SK-N-SH (cell line): ENCODE results near the gene ARHGAP40. TPM values are rescaled to one million over a fixed set of nuclear protein-coding genes. Genes with fewer than 3 reads are reported as not detected.

ENCODE experiments used
- CTCF ChIA-PET: fragments of 300-600, 350-600 bp; formaldehyde crosslinking; extraction: SDS; loops from one replicate; lab custom pipeline; 2021; lab: Yijun Ruan, JAX
- POLR2A ChIA-PET: fragments of 350-600 bp; sonication (Branson Sonifier 250); formaldehyde crosslinking; extraction: SDS; loops from one replicate; lab custom pipeline; 2020; ENCODE audit warnings: antibody characterized with exemption, inconsistent platforms; lab: Yijun Ruan, JAX
- DNase-seq: peaks from one replicate; pipeline ENCODE4 v3.0.0; 2012
- H2AFZ ChIP-seq: fragments of 200-600 bp; sonication (generic); 2 replicates; pipeline ENCODE4 v1.8.1; 2016; ENCODE audit warnings: antibody characterized with exemption, mild to moderate bottlenecking, low read depth
- H3F3A ChIP-seq: fragments of 200-600 bp; sonication (generic); replicated peaks from 2 replicates; pipeline ENCODE3; 2016; ENCODE audit warnings: antibody characterized with exemption, mild to moderate bottlenecking; ENCODE audit not compliant: insufficient read depth
- H3K27ac ChIP-seq, 2 experiments: fragments of 200-500 bp in 1 of 2; fragments of 200-600 bp in 1 of 2; sonication (Bioruptor generic) in 1 of 2; sonication (generic), shearing (Covaris generic) in 1 of 2; 2 replicates each; pipeline versions ENCODE4 v1.5.1 to v1.6.1; 2014 to 2016; ENCODE audit warnings: low read depth in 2 of 2, inconsistent platforms in 1 of 2, low read length in 1 of 2, mild to moderate bottlenecking in 1 of 2, mixed read lengths in 1 of 2
- H3K27me3 ChIP-seq: fragments of 200-600 bp; sonication (generic), shearing (Covaris generic); 2 replicates; pipeline ENCODE4 v1.6.1; 2016; ENCODE audit warnings: mixed run types; ENCODE audit not compliant: insufficient read depth
- H3K36me3 ChIP-seq, 2 experiments: fragments of 200-500 bp in 1 of 2; fragments of 200-600 bp in 1 of 2; sonication (Bioruptor generic) in 1 of 2; sonication (generic) in 1 of 2; replicated peaks in 1 of 2; 2 replicates each; pipeline versions ENCODE3 to v1.5.1; 2014 to 2016; ENCODE audit warnings: low read length in 1 of 2, mild to moderate bottlenecking in 1 of 2; ENCODE audit not compliant: insufficient read depth in 2 of 2, control insufficient read depth in 1 of 2
- H3K4me1 ChIP-seq, 2 experiments: fragments of 200-500 bp in 1 of 2; fragments of 200-600 bp in 1 of 2; sonication (Bioruptor generic) in 1 of 2; sonication (generic), shearing (Covaris generic) in 1 of 2; 2 replicates each; pipeline versions ENCODE4 v1.5.1 to v1.6.1; 2014 to 2016; ENCODE audit warnings: low read depth in 1 of 2, low read length in 1 of 2, mixed run types in 1 of 2; ENCODE audit not compliant: insufficient read depth in 2 of 2, control insufficient read depth in 1 of 2
- H3K4me2 ChIP-seq: fragments of 200-600 bp; sonication (generic), shearing (Covaris generic); 2 replicates; pipeline ENCODE4 v1.6.1; 2017; ENCODE audit warnings: mixed run types
- H3K4me3 ChIP-seq, 2 experiments: fragments of 200-500 bp in 1 of 2; fragments of 200-600 bp in 1 of 2; sonication (Bioruptor generic) in 1 of 2; sonication (generic), shearing (Covaris generic) in 1 of 2; 2 replicates each; pipeline versions ENCODE4 v1.5.1 to v1.8.1; 2014 to 2016; ENCODE audit warnings: low read depth in 2 of 2, inconsistent platforms in 1 of 2, low read length in 1 of 2, mild to moderate bottlenecking in 1 of 2, mixed read lengths in 1 of 2, moderate library complexity in 1 of 2
- H3K79me2 ChIP-seq: fragments of 200-600 bp; sonication (generic); 2 replicates; pipeline ENCODE4 v1.8.1; 2017; ENCODE audit warnings: mild to moderate bottlenecking; ENCODE audit not compliant: insufficient read depth
- H3K9ac ChIP-seq: fragments of 200-600 bp; sonication (generic); 2 replicates; pipeline ENCODE4 v1.6.1; 2017; ENCODE audit warnings: mixed run types
- H3K9me2 ChIP-seq: fragments of 200-600 bp; sonication (generic); 2 replicates; pipeline ENCODE4 v1.6.1; 2017; ENCODE audit warnings: mixed run types
- H3K9me3 ChIP-seq: fragments of 200-600 bp; sonication (generic); 2 replicates; pipeline ENCODE4 v1.6.1; 2017; ENCODE audit warnings: mixed run types, mild to moderate bottlenecking, moderate library complexity
- H4K20me1 ChIP-seq: fragments of 200-600 bp; sonication (generic); 2 replicates; pipeline ENCODE4 v1.6.1; 2017; ENCODE audit warnings: mild to moderate bottlenecking, mixed run types; ENCODE audit not compliant: insufficient read depth
- EP300 ChIP-seq, 2 experiments: IDR thresholded peaks; 2 replicates each; pipeline versions ENCODE4 v1.4.0 to v1.6.1; 2012; ENCODE audit warnings: borderline replicate concordance in 1 of 2, low read depth in 1 of 2, low read length in 1 of 2
- EZH2phosphoT487 ChIP-seq: fragments of 200-600 bp; sonication (generic); IDR thresholded peaks from 2 replicates; pipeline ENCODE4 v1.6.1; 2017; ENCODE audit warnings: low read depth, mixed run types, mild to moderate bottlenecking, antibody characterized with exemption, moderate library complexity, borderline replicate concordance
- FOSL2 ChIP-seq: IDR thresholded peaks from 2 replicates; pipeline ENCODE4 v1.4.0; 2012; ENCODE audit warnings: low read depth, mild to moderate bottlenecking, moderate library complexity, borderline replicate concordance
- FOXM1 ChIP-seq: IDR thresholded peaks from 2 replicates; pipeline ENCODE4 v1.4.0; 2012; ENCODE audit warnings: low read depth, mild to moderate bottlenecking
- JUND ChIP-seq: IDR thresholded peaks from 2 replicates; pipeline ENCODE4 v1.4.0; 2012
- MEF2A ChIP-seq: IDR thresholded peaks from 2 replicates; pipeline ENCODE4 v1.4.0; 2012; ENCODE audit warnings: low read depth, borderline replicate concordance
- MXI1 ChIP-seq: IDR thresholded peaks from 2 replicates; pipeline ENCODE4 v1.6.1; 2012; ENCODE audit warnings: mild to moderate bottlenecking, low read depth, low read length, improper control_type of control experiment
- NRF1 ChIP-seq: IDR thresholded peaks from 2 replicates; pipeline ENCODE4 v1.6.1; 2012; ENCODE audit warnings: low read depth, mild to moderate bottlenecking, low read length
- RFX5 ChIP-seq: IDR thresholded peaks from 2 replicates; pipeline ENCODE4 v1.6.1; 2012; ENCODE audit warnings: mild to moderate bottlenecking, improper control_type of control experiment, low read length
- RXRA ChIP-seq: IDR thresholded peaks from 2 replicates; pipeline ENCODE4 v1.4.0; 2012; ENCODE audit warnings: low read depth, mild to moderate bottlenecking, borderline replicate concordance
- SIN3A ChIP-seq: IDR thresholded peaks from 2 replicates; pipeline ENCODE4 v1.6.1; 2012; ENCODE audit warnings: low read depth, mild to moderate bottlenecking, low read length, moderate library complexity, borderline replicate concordance
- SMC3 ChIP-seq: IDR thresholded peaks from 2 replicates; pipeline ENCODE4 v1.6.1; 2012; ENCODE audit warnings: low read depth, low read length, improper control_type of control experiment
- TAF1 ChIP-seq: IDR thresholded peaks from 2 replicates; pipeline ENCODE4 v1.6.1; 2012; ENCODE audit warnings: low read depth, mild to moderate bottlenecking, low read length, moderate library complexity, borderline replicate concordance
- TCF12 ChIP-seq: IDR thresholded peaks from 2 replicates; pipeline ENCODE4 v1.4.0; 2012
- USF1 ChIP-seq: IDR thresholded peaks from 2 replicates; pipeline ENCODE4 v1.4.0; 2012; ENCODE audit warnings: low read depth, borderline replicate concordance
- YY1 ChIP-seq: IDR thresholded peaks from 2 replicates; pipeline ENCODE4 v1.4.0; 2012; ENCODE audit warnings: low read depth, mild to moderate bottlenecking
- ZBTB33 ChIP-seq: IDR thresholded peaks from 2 replicates; pipeline ENCODE4 v1.4.0; 2012; ENCODE audit warnings: low read depth, borderline replicate concordance
- WGBS: methylation state at CpG from one replicate; pipeline ENCODE4 v1.1.6; 2017; ENCODE audit warnings: low lambda C conversion rate; 5-methylcytosine and 5-hydroxymethylcytosine counted together
- polyA plus RNA-seq, 3 experiments: library from polyadenylated mRNA; depleted of rRNA; stranded (reverse); fragments of >200 nt; gene quantifications; 2 replicates each; pipeline ENCODE4 v1.2.3, GENCODE V29; 2012

ARHGAP40 gene
- polyA plus RNA-seq, 1 of the 3 experiments (the other 2 are of a cell fraction): 0.02 TPM

DNA sequence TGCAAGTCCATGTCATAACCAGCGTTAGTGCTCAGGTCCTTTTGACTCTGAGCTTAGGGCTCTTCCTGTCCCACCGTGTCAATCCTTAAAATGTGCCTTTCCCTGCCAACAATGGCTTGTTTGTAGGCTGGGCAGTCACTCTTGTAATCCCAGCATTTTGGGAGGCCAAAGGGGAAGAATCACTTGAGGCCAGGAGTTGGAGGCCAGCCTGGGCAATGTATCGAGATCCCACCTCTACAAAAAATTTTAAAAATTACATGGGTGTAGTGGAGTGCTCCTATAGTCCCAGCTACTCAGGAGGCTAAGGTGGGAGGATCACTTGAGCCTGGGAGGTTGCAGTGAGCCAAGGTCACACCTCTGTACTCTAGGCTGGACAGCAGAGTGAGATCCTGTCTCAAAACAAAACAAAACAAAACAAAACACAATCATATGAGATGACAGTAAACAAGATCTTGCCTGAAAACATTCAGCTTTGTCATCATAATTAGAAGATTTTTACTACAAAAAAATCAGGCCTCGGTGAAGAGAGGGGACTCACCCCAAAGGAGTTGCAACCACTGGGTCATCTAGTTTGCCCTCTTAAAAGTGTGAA lies 70.2 kb downstream of the ARHGAP40 start:
- no peak overlapping the region for H3K9ac ChIP-seq
- H3F3A ChIP-seq: no peaks in the 10 kb centered on the region
- no peak overlapping the region for H3K4me3 ChIP-seq
- 36% methylated on average over 4 of the region's 4 CpGs for WGBS
- H3K79me2 ChIP-seq: no peaks in the 10 kb centered on the region
- ChIA-PET CTCF (interaction anchor here (1.0 to 5.2 kb wide), 6 partner anchors 12 to 54 kb away, joined by 3 to 21 read pairs (median 9); no protein-coding TSS in a partner anchor), POLR2A (no interaction called here)
- H3K9me3 ChIP-seq: no peaks in the 10 kb centered on the region
- TF ChIP-seq MEF2A (no peak), YY1 (no peak), EZH2phosphoT487 (no peak), USF1 (no peak), JUND (no peak), SIN3A (no peak), EP300 (IDR thresholded peaks at IDR 0.05; ENCODE audit: borderline replicate concordance in 1 of 2, low read depth in 1 of 2, low read length in 1 of 2) (no peak)
- H3K36me3 ChIP-seq: no peaks in the 10 kb centered on the region
- H3K9me2 ChIP-seq: no peaks in the 10 kb centered on the region
- H4K20me1 ChIP-seq: no peaks in the 10 kb centered on the region
- H3K4me1 ChIP-seq: peaks cover 0 to 15% of the 10 kb centered on the region in 2 experiments; a peak in 1 of 4 replicates
- no peak for DNase-seq
- no peak overlapping the region for H3K27ac ChIP-seq
- H2AFZ ChIP-seq: no peak overlapping the region
- no peak overlapping the region for H3K4me2 ChIP-seq
- H3K27me3 ChIP-seq: peaks cover 6% of the 10 kb centered on the region

DNA sequence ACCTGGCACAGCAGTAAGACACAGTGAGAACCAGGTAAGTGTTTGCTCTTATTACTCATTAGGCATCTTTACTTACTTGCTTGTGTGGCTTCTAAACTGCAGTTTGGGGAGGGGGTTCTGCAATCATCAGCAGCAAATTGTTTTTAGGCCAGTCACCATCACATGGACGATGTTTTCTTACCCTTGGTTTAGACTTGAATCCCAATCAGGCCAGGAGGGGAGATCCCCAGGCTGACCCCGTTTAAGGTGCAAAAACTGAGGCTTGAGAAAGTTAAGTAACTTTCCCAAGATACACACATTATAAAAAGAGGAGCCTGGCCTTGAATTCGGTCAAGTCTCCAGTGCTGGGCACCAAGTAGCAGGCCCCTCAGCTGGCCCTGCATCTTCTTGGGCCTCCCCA lies 70.9 kb downstream of the ARHGAP40 start:
- Histone ChIP-seq H3K9me2 (no peaks in the 10 kb centered on the region), H4K20me1 (no peaks in the 10 kb centered on the region), H3K27me3 (peaks cover 6% of the 10 kb centered on the region), H3K27ac (no peak overlapping the region), H3F3A (no peaks in the 10 kb centered on the region), H3K36me3 (no peaks in the 10 kb centered on the region), H3K4me3 (no peak overlapping the region), H3K79me2 (no peaks in the 10 kb centered on the region), H3K4me1 (peaks cover 0 to 15% of the 10 kb centered on the region in 2 experiments; a peak in 1 of 4 replicates), H3K4me2 (no peak overlapping the region), H2AFZ (no peak overlapping the region), H3K9me3 (no peaks in the 10 kb centered on the region), H3K9ac (no peak overlapping the region)
- CTCF ChIA-PET: interaction anchor here (1.0 to 5.2 kb wide), 5 partner anchors 11 to 80 kb away, joined by 3 to 21 read pairs (median 9); no protein-coding TSS in a partner anchor
- DNase-seq: no peak
- TF ChIP-seq FOXM1 (no peak), SMC3 (no peak), RXRA (no peak)
- 52% methylated on average over 3 of the region's 3 CpGs for WGBS
- POLR2A ChIA-PET: interaction anchor here (1.0 kb wide), 1 partner anchor 12 kb away, joined by 3 read pairs; no protein-coding TSS in a partner anchor

- ChIA-PET CTCF (interaction anchor here (1.0 to 5.2 kb wide), 9 partner anchors 12 to 79 kb away, joined by 3 to 21 read pairs (median 5); no protein-coding TSS in a partner anchor), POLR2A (interaction anchor here (1.0 to 1.8 kb wide), 2 partner anchors 13 to 20 kb away, joined by 3 to 5 read pairs; no protein-coding TSS in a partner anchor)
- Histone ChIP-seq H3K36me3 (no peaks in the 10 kb centered on the region), H3K9ac (0 out of 2 replicates have a peak overlapping the region, but pooled peaks have one; percentile 55), H3K27ac (no peak overlapping the region), H3K4me2 (peak overlapping the region; percentile 97), H4K20me1 (no peaks in the 10 kb centered on the region), H3K9me3 (no peaks in the 10 kb centered on the region), H3K4me3 (peak overlapping the region; percentile 59 to 76; a peak in 3 of 4 replicates), H3F3A (no peaks in the 10 kb centered on the region), H2AFZ (peak overlapping the region; percentile 97), H3K9me2 (no peaks in the 10 kb centered on the region), H3K27me3 (no peaks in the 10 kb centered on the region), H3K4me1 (peaks cover 0 to 15% of the 10 kb centered on the region in 2 experiments; a peak in 1 of 4 replicates), H3K79me2 (no peaks in the 10 kb centered on the region)
- WGBS: 81% methylated on average over 5 of the region's 5 CpGs
- no peak for DNase-seq
- TF ChIP-seq RFX5 (no peak), FOSL2 (no peak), EP300 (IDR thresholded peaks at IDR 0.05; ENCODE audit: borderline replicate concordance in 1 of 2, low read depth in 1 of 2, low read length in 1 of 2) (no peak), NRF1 (no peak), TCF12 (no peak), TAF1 (no peak), SIN3A (no peak), ZBTB33 (no peak), MXI1 (no peak), SMC3 (no peak)
Observed at GRCh38 chr20:38673261-38673660, 71.7 kb downstream of the ARHGAP40 start.
